ENCODE data around the gene NFATC1. TPM values are rescaled to one million over a fixed set of nuclear protein-coding genes. Genes with fewer than 3 reads are reported as not detected.

The NFATC1 gene
- total RNA-seq, 4 donors from 2014 or later = 7.1 to 74.7 (median 28.4) TPM

- no peak for TF ChIP-seq CTCF (IDR thresholded peaks at IDR 0.05 in 4 of 5, conservative IDR thresholded peaks at IDR 0.05 in 1 of 5)
- TF ChIP-seq POLR2A (IDR thresholded peaks at IDR 0.05) = no peak
- DNase-seq (no peak), ATAC-seq (no peak)
- in situ Hi-C loops (cut with MboI; ENCODE audit: low sequenced_read_pairs in 4 of 4) = no loop called here
- no peak overlapping the region for H3K27ac ChIP-seq
- peaks cover 8% of the 10 kb centered on the region in 2 donors for H3K4me1 ChIP-seq
- H3K27me3 ChIP-seq = no peaks in the 10 kb centered on the region
- H3K36me3 ChIP-seq = peaks cover 0 to 11% of the 10 kb centered on the region in 2 donors
- H3K4me3 ChIP-seq = no peak overlapping the region
- H3K9me3 ChIP-seq = no peaks in the 10 kb centered on the region
- intact Hi-C loops (cut with DNase I; ENCODE audit: low total_unique reads) = no loop called here
Measured at GRCh38 chr18:79469309-79469708, 73.6 kb downstream of the NFATC1 start.

- Histone ChIP-seq H3K9me3 (no peaks in the 10 kb centered on the region), H3K4me1 (peaks cover 8% of the 10 kb centered on the region in 2 donors), H3K27ac (no peak overlapping the region), H3K27me3 (no peaks in the 10 kb centered on the region), H3K4me3 (no peak overlapping the region), H3K36me3 (peaks cover 0 to 11% of the 10 kb centered on the region in 2 donors)
- ATAC-seq (no peak), DNase-seq (no peak)
- in situ Hi-C loops (cut with MboI; ENCODE audit: low sequenced_read_pairs in 4 of 4) = no loop called here
- intact Hi-C loops (cut with DNase I; ENCODE audit: low total_unique reads) = no loop called here
- TF ChIP-seq CTCF (IDR thresholded peaks at IDR 0.05 in 4 of 5, conservative IDR thresholded peaks at IDR 0.05 in 1 of 5) = no peak
- TF ChIP-seq POLR2A (IDR thresholded peaks at IDR 0.05) = no peak
Measured at GRCh38 chr18:79469751-79470505, 74.2 kb downstream of the NFATC1 start.

GRCh38 chr18:79470547-79470946 lies 74.8 kb downstream of the NFATC1 start:
- in situ Hi-C loops (cut with MboI; ENCODE audit: low sequenced_read_pairs in 4 of 4) (no loop called here), intact Hi-C loops (cut with DNase I; ENCODE audit: low total_unique reads) (no loop called here)
- H3K27ac ChIP-seq = no peak overlapping the region
- DNase-seq (no peak), ATAC-seq (no peak)
- peaks cover 4 to 6% of the 10 kb centered on the region in 2 donors for H3K4me1 ChIP-seq
- no peaks in the 10 kb centered on the region for H3K9me3 ChIP-seq
- H3K27me3 ChIP-seq = no peaks in the 10 kb centered on the region
- H3K36me3 ChIP-seq = peaks cover 0 to 11% of the 10 kb centered on the region in 2 donors
- no peak overlapping the region for H3K4me3 ChIP-seq
- no peak for TF ChIP-seq POLR2A (IDR thresholded peaks at IDR 0.05)
- no peak for TF ChIP-seq CTCF (IDR thresholded peaks at IDR 0.05 in 4 of 5, conservative IDR thresholded peaks at IDR 0.05 in 1 of 5)

GRCh38 chr18:79471046-79471445 lies 75.3 kb downstream of the NFATC1 start:
- Histone ChIP-seq H3K27ac (no peak overlapping the region), H3K9me3 (no peaks in the 10 kb centered on the region), H3K27me3 (no peaks in the 10 kb centered on the region), H3K36me3 (peaks cover 0 to 11% of the 10 kb centered on the region in 2 donors), H3K4me3 (no peak overlapping the region), H3K4me1 (peaks cover 0 to 1% of the 10 kb centered on the region in 2 donors)
- intact Hi-C loops (cut with DNase I; ENCODE audit: low total_unique reads) (no loop called here), in situ Hi-C loops (cut with MboI; ENCODE audit: low sequenced_read_pairs in 4 of 4) (no loop called here)
- DNase-seq (no peak), ATAC-seq (no peak)
- TF ChIP-seq POLR2A (IDR thresholded peaks at IDR 0.05) (no peak), CTCF (IDR thresholded peaks at IDR 0.05 in 4 of 5, conservative IDR thresholded peaks at IDR 0.05 in 1 of 5) (no peak)
